Astrocyte of the hippocampus (primary cell): ENCODE data around the gene MICAL3.
"Not testable (repeated sequence)": the region's sequence is repeated elsewhere in the genome, so short reads cannot be mapped to it uniquely, and the experiment has no call there.

Experiments
- DNase-seq: peaks from one replicate; pipeline ENCODE4 v3.0.0; 2011; ENCODE audit warnings: low read depth, low spot score

Gene MICAL3

DNA sequence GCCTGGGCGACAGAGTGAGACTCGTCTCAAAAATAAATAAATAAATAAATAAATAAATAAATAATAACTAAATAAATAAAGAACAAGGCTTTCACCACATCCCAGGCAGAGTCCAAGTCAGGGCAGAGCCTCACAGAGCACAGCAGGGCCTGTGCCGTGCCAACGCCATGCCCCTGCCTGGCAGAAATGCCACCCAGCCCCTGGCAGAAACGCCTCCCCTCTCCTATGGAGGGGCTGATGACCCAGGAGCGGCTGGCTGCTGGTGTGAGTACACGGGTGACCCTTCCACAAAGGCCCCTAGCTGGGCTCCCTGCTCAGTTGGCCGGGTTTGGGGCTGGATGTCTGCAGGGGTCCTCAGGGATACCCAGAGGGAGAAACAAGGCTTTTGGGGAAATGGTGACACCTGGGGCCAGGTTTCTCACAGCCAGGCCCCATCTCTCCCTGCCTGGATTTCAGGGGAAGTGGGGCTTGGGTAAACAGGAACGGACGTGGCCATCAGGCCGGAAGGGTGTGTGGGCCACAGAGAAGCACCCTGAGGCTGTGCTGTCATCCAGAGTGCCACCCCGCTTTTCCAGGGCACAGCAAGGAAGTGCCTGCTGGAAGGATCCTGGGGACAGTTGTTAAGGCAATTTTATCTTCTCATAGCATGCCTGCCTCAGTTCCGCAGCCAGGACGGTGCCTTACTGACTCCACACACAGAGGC is 255.2 kb downstream of the MICAL3 start:
- DNase-seq, result no peak

DNA sequence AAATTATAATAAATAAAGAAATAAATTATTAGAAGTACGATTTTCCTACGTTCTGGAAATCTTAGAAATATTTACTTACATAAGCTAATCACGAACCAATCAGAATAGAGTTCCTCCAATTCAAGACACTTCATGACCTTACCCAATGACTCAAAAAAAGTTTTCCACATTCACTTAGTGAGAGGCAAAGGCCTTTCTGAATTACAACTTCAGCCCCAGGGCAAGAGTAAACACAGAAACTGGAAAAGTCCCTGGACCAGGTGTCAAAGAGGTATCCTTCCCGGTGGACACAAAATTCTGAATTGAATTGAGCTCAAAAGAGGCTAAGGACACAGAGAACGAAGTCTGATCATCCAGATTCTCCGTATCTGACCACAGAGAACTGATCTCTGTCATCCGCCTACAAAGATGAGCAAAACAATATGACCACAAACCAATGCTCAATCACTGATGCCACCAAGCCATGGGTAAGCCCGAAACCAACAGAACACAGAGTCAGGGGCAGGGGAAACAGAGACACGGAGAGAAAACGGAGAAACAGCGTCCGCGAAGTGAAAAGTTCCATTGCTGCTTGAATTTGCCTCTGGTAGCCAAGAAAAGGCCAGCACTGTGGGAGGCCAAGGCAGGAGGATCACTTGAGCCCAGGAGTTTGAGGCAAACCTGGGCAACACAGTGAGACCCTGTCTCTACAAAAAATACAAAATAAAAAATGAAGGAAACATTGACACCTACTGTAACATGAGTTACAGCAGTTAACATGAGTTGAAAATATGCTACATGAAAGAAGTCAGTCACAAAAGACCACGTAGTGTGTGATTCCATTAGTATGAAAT is 256.9 kb downstream of the MICAL3 start:
- DNase-seq, result no peak

DNA sequence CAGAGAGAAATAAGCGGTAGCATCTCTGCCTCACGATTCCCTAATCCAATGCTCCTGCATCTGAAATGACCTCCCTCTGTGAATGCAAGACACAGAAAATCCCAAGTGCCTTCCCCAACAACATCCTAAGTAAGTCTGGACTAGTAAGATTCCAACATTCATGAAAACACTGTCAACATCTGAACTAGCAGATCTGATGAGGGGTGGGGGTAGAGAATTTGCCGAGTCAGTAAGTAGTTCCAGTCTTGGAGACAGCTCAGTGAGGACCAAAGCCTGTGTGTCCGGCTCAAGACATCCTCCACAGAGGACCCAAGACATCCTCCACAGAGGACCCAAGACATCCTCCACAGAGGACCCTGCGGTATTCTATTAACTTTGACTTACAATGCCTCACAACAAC is 259.5 kb downstream of the MICAL3 start:
- not testable (repeated sequence) for DNase-seq

DNA sequence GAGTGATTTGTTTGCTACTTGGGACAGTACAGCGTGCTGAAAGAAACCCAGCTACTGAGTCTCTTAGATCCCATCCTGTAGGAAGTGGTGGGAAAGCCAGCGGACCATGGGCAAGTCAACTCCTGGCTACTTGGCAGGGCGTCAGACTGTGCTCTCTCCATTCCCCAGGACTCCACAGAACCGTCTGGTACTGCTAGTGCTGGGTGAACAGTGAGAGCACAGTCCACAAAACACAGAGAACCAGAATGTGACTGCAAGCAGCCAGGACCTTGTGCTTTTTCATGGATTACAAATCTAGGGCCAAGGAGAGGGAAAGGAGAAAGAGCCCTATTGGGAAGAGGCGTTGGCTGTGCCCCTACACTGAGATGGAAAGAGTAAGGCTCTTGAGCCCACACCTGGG is 260.3 kb downstream of the MICAL3 start:
- DNase-seq, result no peak

DNA sequence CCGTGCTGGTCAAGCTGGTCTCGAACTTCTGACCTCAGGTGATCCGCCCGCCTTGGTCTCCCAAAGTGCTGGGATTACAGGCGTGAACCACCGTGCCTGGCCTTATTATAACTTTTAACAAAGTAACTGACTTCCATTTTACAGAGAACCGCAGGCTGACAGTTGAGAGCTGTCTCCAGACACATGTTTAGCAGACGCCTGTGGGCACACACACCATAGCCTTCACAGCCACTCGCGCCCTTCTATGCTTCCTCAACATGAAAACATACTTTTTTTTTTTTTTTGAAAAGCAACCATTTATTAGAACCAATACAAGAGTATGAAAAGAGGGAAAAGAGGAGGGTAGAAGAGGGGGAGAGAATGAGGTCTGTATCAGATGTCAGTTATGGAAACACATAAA is 260.9 kb downstream of the MICAL3 start:
- DNase-seq, result not testable (repeated sequence)

DNA sequence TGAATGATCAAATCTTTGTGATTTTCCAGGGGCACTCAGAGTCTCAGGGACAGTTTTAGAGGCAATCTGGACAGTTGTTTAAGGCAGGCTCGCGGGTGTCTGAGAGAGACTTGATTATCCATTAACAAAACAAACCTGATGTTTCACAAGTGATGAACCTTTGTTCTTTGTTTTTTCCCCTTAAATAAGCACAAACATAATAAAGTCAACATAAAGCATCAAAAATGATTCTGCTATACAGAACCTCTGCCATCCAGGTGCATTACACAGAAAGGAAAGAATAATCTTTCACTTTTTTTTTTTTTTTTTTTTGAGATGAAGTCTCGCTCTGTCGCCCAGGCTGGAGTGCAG is 263.2 kb downstream of the MICAL3 start:
- DNase-seq, result no peak

DNA sequence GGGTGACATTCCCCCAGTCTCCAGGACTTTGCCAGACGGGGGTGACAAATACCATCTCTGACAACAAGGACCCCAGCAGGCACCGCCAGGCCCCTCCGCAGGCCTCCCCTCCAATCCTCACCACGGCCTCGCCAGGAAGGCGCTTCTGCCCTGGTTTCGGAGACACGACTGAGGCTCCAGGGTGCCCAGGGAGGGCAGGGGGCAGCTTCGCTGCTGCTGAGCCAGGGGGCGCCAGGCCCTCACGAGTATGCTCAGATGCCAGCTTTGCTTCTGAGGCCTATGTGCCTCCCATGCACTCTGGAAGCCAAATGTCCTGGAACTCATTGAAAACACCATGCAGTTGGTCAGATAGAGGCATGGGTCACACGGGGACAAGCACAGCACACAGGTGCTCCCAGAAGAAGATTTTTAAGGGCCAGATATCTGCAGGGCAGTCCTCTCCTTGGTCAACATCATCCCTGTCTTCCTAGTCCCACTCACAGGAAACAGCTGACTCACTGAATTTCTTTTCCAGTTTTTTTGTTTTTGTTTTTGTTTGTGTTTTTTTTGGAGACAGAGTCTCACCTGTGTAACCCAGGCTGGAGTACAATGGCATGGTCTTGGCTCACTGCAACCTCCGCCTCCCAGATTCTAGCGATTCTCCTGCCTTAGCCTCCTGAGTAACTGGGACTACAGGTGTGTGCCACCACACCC is 270.0 kb downstream of the MICAL3 start:
- no peak for DNase-seq

DNA sequence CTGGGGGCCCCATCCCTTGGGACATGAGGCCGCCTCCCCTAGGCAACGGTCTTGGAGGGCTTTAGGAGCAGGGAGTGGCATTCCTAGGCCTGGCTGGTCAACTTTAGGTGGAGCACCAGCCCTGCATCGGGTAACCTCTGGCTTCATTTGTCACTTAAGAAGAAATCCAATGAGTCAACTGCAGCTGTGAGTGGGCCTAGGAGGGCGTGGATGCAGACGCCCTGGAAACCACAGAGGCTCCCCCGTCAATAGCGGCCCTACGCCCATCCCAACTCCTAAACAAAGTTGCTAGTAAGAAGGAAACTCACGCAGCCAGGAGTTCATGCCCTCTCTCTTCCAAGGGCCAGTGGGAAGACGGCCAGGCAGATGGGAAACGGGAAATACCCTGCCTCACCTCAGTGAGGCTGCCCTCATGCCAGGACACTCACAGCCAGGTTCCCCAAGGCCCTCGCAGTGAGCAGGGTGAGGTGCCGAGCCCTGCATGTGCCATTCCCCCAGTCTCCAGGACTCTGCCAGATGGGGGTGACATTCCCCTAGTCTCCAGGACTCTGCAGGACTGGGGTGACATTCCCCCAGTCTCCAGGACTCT is 270.9 kb downstream of the MICAL3 start:
- no peak for DNase-seq

DNA sequence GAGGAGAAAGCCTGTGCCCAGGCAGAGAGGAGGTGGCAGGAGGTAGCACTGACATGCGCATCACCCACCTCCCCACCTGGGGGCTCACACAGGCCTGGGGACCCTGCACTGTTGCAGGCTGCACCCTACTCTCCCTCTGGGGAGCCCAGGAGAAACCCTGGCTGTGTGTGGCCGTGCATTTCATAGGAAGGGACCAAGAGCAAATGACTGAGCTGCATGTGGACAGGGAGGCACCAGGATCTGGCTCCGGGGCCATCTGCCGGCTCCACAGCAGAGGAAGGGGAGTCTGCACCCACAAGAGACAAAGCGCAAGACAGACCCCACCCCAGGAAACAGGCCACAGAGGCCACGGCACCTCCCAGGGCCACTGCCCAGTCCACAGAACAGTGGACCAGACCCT is 272.8 kb downstream of the MICAL3 start:
- no peak for DNase-seq

DNA sequence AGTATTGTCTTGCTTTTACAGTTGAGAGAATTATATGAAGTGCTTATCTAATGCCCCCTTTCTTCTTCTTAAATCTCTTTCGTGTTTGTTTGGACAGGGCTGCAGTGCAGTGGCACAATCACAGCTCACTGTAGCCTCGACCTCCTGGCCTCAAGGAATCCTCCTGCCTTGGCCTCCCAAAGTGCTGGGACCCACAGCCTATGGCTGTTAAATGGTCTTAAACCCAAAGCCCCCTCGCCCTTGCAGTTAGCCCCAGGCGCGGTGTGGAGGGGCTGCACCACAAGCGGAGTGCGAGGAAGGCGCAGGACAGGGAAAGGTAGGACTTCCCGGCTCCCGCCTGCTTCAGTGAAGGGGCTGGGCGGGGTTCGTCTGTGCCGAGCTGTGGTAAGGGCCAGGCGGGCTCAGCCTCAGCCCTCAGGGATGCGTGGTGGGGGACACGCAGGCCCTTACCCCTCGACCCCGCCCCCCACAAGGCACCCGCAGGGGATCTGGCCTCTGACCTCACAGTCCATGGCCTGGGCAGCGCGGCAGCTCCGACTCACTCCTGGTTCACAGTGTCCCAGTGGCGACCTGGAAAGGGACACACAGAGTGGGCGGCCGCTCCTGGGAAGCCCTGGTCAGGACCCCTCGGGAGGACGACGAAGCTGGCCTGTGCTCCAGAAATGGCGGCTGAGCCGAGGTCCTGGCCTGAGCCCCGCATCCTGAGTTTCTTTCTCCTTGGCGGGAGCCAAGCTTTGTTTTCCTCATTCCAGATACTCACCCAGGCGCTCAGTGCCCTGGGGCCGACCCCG is 274.6 kb downstream of the MICAL3 start:
- DNase-seq, result no peak

DNA sequence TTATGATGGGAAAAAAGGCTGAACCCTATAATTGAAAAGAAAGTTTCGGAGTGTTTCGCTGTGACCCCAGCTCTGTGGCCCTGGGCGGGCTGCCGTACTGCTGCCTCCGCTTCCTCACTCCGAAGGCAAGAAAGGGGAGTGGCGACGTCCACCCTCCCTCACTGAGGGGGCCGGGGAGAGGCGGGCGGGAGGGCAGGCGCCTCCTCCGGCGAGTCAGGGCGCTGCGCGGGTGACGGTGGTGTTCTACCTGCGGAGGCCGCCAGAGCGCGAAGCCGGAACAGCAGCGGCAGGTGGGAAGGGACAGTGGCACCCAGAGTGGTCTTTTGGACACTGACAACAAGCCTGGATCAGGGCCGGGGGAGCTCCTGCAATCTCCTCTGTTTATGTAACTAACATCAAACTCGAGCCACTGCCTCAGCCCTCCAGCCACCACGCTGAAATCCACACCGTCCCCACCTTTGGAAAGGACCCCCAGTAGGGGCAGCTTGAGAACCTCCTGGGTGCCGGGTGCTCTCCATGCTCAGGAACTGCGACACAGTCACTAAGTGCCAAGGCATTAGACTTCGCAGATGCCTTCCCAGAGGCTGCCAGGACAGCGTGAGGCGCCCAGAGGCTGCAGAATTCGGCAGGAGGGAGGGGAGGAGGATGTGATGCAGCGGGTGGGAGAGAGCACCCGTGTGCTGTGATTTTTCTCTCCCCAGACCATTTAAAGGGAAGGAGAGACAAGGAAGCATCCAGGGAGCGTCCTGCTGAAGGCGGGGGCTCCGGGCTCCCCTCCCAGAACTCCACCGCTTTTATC is 275.6 kb downstream of the MICAL3 start:
- DNase-seq, result no peak

DNA sequence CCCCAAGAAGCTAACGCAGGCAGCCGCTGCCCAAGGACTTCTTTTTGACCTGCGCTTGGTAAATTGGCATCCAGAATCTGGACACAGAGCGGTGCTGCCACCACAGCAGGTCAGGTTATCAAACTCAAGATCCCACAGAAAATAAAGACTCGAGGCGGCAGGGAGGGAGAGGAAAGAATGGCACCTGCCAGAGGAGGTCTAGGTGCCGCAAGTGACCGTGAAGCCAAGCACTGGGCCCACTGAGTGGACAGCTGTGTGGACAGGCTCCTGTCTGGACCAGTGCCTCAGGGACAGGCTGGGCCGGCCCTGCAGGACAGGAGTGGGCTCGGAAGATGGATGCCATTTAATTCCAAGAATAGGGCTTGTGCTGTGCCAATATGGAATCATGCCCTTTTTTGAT is 277.4 kb downstream of the MICAL3 start:
- DNase-seq, result no peak

DNA sequence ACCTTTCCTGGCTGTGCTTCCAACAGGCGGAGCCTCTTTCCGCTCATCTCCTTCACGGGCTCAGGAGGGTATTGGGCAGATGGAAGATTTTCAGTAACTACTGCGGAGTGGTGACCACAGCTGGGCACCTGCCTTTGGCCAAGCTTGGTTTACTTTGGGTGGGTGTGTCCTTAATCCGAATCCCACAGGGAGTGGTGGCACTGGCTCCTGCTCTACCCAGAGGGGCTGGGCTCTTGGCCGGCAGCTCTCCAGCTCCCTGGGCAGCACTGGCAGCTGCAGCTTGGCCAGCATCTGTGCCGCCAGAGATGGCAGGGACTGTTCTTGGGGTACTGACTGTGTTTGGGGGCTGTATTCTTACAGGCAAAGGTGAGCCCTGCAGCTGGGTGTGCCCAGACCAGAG is 279.9 kb downstream of the MICAL3 start:
- no peak for DNase-seq

DNA sequence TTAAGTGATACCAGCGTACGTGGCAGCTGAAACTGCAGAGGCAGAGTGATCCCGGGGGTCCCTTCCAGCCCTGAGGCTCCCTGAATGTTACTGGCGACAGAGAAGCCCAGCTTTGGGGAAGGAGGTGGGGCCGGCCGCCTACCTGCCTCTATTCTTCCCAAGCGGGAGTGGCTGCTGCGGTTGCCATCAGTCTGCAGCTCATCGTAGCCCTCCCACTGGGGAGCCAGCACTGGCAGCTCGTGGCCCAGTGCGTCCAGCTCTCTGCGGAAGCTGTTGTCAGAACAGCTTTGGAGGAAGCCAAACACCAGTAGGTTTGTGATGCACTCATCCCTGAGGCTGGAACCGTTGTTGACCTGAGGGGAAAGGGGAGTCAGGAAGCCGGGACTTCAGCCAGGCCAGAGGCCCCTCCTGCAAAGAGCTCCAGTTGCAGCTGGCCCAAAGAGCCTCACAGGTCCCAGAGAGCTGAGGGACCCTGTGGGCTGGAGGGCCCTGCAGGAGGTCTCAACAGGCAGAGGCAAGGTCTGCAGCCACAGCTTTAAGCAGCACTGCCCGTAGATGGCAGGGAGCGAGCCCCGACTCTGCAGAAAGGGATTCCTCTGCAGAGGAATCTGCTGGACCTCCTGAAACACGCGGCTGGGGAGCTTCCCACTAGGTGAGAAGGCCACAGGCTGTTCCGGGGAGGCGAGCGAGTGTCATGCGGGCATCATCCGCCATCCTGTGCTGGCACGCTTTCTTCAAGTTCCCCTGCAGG is 280.5 kb downstream of the MICAL3 start:
- DNase-seq, result no peak

DNA sequence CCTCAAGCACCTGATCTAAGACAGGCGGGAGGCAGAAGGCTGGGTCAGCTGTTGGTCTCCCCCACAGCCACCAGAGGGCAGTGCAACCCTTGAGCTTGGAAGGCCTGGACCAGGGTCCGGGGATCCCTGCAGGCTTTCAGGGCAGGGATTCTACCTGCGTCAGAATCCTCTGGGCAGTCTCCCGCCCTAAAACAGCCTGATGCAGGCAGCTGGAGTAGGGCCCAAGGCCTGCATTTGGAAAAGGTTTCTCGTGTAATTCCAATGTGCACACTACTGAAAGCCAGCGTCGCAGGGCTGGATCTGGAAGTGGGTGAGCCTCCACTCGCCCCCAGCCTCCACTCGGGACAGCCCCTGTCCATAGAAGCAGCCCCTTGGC is 281.8 kb downstream of the MICAL3 start:
- DNase-seq, result peak; percentile 82

DNA sequence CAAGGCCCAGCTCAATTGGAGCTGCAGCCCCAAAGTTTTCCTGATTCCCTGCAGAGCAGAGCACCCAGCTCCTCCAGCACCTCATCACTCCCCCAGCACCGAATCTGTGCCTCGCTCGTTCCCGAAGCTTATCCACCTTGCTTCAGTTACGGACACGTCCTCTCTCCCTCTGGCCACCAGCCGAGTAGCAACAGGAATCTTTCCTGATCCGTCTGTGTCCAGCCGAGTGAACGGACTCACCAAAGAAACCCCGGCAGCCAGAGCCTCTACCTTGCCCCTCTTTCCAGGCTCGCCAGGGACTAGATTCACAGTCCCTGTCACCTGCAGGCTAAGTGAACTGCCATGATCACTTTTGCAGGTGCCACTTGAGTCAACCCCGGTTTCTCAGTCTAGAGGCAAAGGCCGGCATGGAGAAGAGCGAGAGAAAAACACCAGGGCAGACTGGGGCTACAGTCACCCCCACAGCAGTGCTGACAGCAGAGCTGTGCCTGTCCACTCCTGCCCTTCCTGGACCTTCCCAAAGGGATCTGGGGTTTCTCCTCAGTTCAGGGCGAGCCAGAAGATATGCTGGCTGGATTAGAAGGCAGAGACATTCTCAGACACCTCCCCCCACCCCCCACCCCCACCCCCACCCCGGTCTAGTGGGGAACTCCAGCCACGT is 282.4 kb downstream of the MICAL3 start:
- DNase-seq, result no peak

DNA sequence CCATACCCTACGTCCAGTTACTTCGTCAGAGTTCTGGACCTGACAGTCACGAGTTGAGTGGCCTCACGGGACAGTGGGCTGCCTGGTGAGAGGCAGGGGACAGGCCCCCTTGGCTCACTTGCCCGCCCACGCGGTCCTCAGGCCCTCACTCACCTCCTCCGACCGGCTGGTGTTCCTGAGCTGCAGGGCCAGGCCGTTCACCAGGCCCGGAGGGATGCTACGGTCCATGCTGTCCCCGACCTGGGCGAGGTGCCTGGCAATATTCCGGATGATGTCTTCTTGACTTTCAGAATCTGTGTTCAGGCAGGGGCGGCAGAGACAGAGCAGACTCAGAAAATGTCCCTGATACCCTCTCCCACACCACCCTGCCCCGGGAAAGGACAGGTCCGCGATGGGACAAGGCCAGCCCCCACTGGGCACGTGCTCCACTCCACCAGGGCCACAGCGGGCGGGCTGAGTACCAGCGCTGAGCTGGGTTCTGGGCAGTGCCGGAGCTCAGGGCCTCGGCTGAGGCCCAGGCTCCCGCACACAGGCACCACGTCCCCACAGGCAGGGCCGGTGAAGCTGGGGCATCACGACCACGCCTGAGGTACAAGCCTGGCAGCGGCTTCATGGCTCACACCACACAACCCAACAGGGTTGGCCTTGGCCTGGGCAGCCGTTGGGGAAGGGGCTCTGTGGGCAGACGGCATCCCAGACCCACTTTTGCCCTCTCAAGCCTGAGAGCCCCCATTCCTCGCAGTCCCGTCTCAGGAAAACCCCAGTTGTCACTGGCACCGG is 285.0 kb downstream of the MICAL3 start:
- no peak for DNase-seq

DNA sequence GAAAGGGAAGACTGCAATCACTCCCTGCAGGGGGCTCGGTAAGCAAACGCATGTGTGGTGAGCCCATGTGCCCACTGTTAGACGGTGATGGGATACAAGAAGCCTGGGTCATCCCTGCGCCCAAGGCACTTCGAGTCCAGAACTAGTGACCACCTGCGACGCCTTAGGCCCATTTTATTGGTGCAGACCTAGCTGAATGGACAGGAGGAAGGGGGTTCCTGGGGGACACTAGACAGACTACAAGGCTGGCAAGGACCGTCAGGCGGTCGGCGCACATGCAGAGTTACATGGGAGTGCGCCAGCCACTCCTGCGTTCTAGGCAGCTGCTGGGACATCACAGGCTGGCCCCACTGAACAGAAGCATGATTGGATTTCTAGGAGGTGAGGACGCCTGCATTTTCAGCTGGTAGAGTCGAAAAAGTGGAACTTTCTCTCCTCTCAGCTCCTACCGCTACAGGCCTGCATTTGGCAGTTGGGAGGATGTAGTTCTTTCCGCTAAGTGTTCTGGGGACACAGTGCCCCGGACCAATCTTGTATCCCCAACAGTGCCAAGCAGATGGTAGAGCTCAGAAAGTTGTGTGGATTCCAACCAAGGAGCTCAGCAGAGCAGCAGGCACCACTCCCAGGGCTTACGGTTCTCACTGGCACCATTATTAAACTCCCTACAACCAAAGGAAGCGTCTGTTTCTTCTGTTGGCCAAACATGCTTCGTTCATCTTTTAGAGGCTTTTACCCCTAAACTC is 285.8 kb downstream of the MICAL3 start:
- no peak for DNase-seq
